ENCODE data around the gene CCND2. TPM values are rescaled to one million over a fixed set of nuclear protein-coding genes. Genes with fewer than 3 reads are reported as not detected.

The CCND2 gene
- total and polyA plus RNA-seq, 2 of the 8 experiments (the other 6 are each of a cell fraction or from before 2014, with no cell fraction given): 41.7 to 223 TPM

DNA sequence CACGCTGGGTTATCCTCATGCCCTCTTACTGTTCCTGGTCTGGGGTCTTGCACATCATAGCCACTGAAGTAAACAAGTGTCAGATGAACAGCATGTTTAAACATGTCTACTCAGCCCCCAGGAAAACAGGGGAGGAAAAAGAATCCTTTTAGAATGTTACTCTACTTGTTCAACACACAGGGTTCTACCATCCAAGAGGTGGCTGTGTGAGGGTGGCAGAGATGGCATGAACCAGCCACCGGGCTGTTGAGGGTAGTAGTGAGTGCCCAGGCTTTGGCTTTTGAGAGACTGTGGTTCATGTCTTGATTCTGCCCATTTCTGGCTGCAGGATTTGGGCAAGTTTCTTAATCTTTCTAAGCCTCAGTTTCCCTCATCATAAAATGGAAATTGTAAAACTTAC, 21.6 kb upstream of the CCND2 start:
- H3K18ac ChIP-seq (ENCODE audit: extremely low read depth, low read length): no peak overlapping the region
- TF ChIP-seq BRCA1 (IDR thresholded peaks at IDR 0.05; ENCODE audit: low read depth, low read length): no peak
- TF ChIP-seq HDAC6 (IDR thresholded peaks at IDR 0.05; ENCODE audit: low read depth, low read length): no peak
- no peak for TF ChIP-seq SUZ12 (IDR thresholded peaks at IDR 0.05; ENCODE audit: low read length)
- no peak for TF ChIP-seq RXRA (IDR thresholded peaks at IDR 0.05; ENCODE audit: insufficient read depth, low read depth, low read length)
- TF ChIP-seq SAP30 (IDR thresholded peaks at IDR 0.05; ENCODE audit: insufficient read depth, insufficient replicate concordance, low read length): no peak
- H3K4ac ChIP-seq (replicated peaks; ENCODE audit: insufficient read length, low read depth, low read length): no peak overlapping the region
- no peak for FAIRE-seq
- no peak overlapping the region; a peak in 1 of 7 replicates for H3K9ac ChIP-seq (replicated peaks in 1 of 4; ENCODE audit: extremely low read depth in 1 of 4, low read depth in 3 of 4, low read length in 3 of 4)
- no peak overlapping the region for H4K5ac ChIP-seq (ENCODE audit: insufficient read length, low read depth, low read length)
- no peak overlapping the region for H3K4me2 ChIP-seq (ENCODE audit: insufficient read depth in 1 of 2, low read depth in 2 of 2, low read length in 2 of 2)
- H3K23ac ChIP-seq (ENCODE audit: insufficient read length): no peak overlapping the region
- no peak overlapping the region for H3K27ac ChIP-seq (ENCODE audit: low read depth, low read length)
- H3K23me2 ChIP-seq (ENCODE audit: low read depth, low read length): no peaks in the 10 kb centered on the region
- H2BK12ac ChIP-seq (ENCODE audit: low read depth, low read length): 0 out of 2 replicates have a peak overlapping the region, but pooled peaks have one; percentile 29
- no peaks in the 10 kb centered on the region for H3K79me2 ChIP-seq (ENCODE audit: control insufficient read depth in 1 of 2, insufficient read depth in 2 of 2, low read length in 2 of 2)
- no peaks in the 10 kb centered on the region for H4K20me1 ChIP-seq (replicated peaks in 1 of 2; ENCODE audit: control insufficient read depth in 1 of 2, insufficient read depth in 2 of 2, low read length in 2 of 2)
- H2BK120ac ChIP-seq (replicated peaks; ENCODE audit: low read depth, low read length): no peak overlapping the region
- H2BK20ac ChIP-seq (ENCODE audit: low read length): no peak overlapping the region
- no peak overlapping the region for H2AK5ac ChIP-seq (ENCODE audit: low read depth, low read length)
- DNase-seq (ENCODE audit: low read depth in 1 of 2, low spot score in 2 of 2): no peak
- H3K36me3 ChIP-seq (ENCODE audit: control insufficient read depth in 2 of 4, insufficient read depth in 4 of 4, low read length in 3 of 4): no peaks in the 10 kb centered on the region
- no peak overlapping the region for H4K91ac ChIP-seq (replicated peaks; ENCODE audit: insufficient read length, low read length)
- POLR2A ChIA-PET (ENCODE audit: partially characterized antibody): no interaction called here
- H3K56ac ChIP-seq (replicated peaks; ENCODE audit: insufficient read length, low read depth, low read length): no peak overlapping the region
- no peak overlapping the region for H2BK5ac ChIP-seq (ENCODE audit: low read depth, low read length)
- no peaks in the 10 kb centered on the region for H3K9me3 ChIP-seq (ENCODE audit: insufficient read depth in 2 of 2, low read depth in 1 of 2, low read length in 1 of 2)
- 85% methylated on average over 2 of the region's 2 CpGs; no CpG with 5 or more reads in 1 of the 2 experiments for WGBS, 2 experiments (ENCODE audit: extremely low coverage in 1 of 2, insufficient coverage in 1 of 2, insufficient read length in 1 of 2, insufficient replicate concordance in 2 of 2, low coverage in 1 of 2, low lambda C conversion rate in 2 of 2, missing lambda C conversion rate in 1 of 2)
- CTCF ChIA-PET (ENCODE audit: partially characterized antibody): no interaction called here
- H3K79me1 ChIP-seq (ENCODE audit: low read depth, low read length): no peaks in the 10 kb centered on the region
- H3K4me3 ChIP-seq (ENCODE audit: extremely low read depth in 1 of 4, insufficient read depth in 2 of 4, low read depth in 3 of 4, low read length in 4 of 4): no peak overlapping the region
- H3K4me1 ChIP-seq (replicated peaks in 1 of 4; ENCODE audit: control insufficient read depth in 3 of 4, insufficient read depth in 4 of 4, low read length in 3 of 4): peaks cover 0 to 10% (median 0%) of the 10 kb centered on the region in 4 experiments; a peak in 2 of 7 replicates
- H4K8ac ChIP-seq (ENCODE audit: extremely low read depth, insufficient read depth, low read length): no peak overlapping the region
- no peaks in the 10 kb centered on the region for H3K27me3 ChIP-seq (replicated peaks in 1 of 4; ENCODE audit: control insufficient read depth in 3 of 4, extremely low read depth in 1 of 4, insufficient read depth in 3 of 4, low read length in 3 of 4)
- H2AFZ ChIP-seq (ENCODE audit: low read length): no peak overlapping the region
- no peak overlapping the region for H2BK15ac ChIP-seq (ENCODE audit: low read length)
- no peak overlapping the region for H3K14ac ChIP-seq (ENCODE audit: insufficient read length)
